ENCODE data around the gene CHDH.
A peak's percentile ranks its signal among the peaks of the same experiment; 100 is the strongest.

Gene CHDH

DNA sequence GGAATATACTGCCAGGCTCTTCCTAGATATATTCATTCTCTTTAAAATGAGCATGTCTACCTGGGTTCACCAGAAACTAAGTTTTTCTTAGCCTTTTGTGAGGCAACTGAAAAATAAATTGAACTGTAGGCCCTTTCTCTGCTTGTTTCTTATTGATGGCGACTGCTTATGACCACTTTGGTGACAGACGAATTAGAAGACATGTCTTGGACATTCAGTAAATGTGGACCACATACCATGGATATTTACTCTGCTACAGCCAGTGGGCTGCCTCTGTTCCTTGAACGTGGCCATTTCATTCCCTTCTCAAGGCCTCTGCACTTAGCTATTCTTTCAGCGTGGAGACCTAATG lies 46.0 kb upstream of the CHDH start (continued):
- TF ChIP-seq ZNF488 (tag by site-specific recombination; IDR thresholded peaks at IDR 0.05) = no peak

DNA sequence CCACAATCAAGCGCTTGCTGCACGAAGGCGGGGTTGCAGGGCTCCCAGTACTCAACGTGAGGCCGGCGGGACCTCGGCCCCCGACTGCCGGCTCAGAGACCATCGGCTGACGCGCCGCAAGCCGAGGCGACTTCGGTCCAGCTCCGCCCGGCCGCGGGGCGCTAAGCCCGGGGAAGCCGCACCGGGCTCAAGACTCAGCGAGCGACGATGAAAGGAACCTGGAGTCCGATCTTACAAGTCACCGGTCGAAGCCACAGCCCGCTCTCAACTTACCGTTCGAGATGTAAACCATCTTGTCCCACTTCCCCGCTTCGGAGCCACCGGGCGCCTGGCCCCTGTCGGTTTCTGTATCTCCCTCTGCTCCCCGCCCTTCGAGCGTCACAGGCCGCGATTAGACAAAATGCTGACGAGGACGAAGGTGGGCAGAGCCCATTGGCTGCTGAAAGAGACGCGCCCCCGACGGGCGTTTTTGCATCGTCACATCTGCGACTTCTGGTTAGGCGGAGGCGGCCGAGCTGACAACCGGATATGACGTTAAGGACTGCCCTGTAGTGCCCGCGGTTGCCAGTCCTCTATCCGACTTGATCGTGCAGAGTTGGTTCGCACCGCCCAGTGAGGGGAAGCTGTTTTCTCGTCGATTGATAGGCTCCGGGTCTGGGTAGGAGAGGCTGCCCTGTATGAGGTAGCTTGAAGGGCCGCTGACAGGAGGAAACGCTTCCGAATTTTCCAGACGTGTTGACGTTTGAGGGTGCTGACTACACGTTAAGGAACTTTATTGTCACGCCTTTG lies 45.5 kb upstream of the CHDH start, which contains the start of gene SELENOK:
Gene SELENOK, minus strand, starts transcription at position 363 of the 789 bp plus-strand sequence.
- peak within 1 kb of the TSS; percentile 51 for H3K27ac ChIP-seq (ENCODE audit: extremely low read depth, low read depth, low read length)
- CTCF ChIA-PET = interaction anchor here (0.7 kb wide), 1 partner anchor 1151 kb away, joined by 3 read pairs; no protein-coding TSS in a partner anchor
- POLR2A ChIA-PET = interaction anchor here (0.5 to 1.5 kb wide), 5 partner anchors 15 to 1188 kb away, joined by 3 to 7 read pairs (median 3); no protein-coding TSS in a partner anchor
- no peaks in the 10 kb centered on the region for H3K9me3 ChIP-seq (ENCODE audit: control insufficient read depth, insufficient read depth, low read depth, low read length)
- peak within 1 kb of the TSS; percentile 98 for H3K4me3 ChIP-seq (ENCODE audit: low read depth, low read length)
- peaks cover 0 to 19% of the 10 kb centered on the region in 2 experiments; a peak in 1 of 3 replicates for H3K36me3 ChIP-seq (ENCODE audit: control insufficient read depth in 2 of 2, insufficient read depth in 1 of 2, low read length in 2 of 2)
- H3K4me1 ChIP-seq (ENCODE audit: control insufficient read depth, insufficient read depth, low read length) = no peaks in the 10 kb centered on the region
- peak; percentile 30; the same call in 1 of the 2 replicates for TF ChIP-seq ZBTB48 (tag by site-specific recombination; IDR thresholded peaks at IDR 0.05)
- no peak for TF ChIP-seq ZFP69B (tag by site-specific recombination; IDR thresholded peaks at IDR 0.05)
- TF ChIP-seq ZNF302 (tag by site-specific recombination; IDR thresholded peaks at IDR 0.05; ENCODE audit: low read depth) = no peak
- TF ChIP-seq, protein P1, sequence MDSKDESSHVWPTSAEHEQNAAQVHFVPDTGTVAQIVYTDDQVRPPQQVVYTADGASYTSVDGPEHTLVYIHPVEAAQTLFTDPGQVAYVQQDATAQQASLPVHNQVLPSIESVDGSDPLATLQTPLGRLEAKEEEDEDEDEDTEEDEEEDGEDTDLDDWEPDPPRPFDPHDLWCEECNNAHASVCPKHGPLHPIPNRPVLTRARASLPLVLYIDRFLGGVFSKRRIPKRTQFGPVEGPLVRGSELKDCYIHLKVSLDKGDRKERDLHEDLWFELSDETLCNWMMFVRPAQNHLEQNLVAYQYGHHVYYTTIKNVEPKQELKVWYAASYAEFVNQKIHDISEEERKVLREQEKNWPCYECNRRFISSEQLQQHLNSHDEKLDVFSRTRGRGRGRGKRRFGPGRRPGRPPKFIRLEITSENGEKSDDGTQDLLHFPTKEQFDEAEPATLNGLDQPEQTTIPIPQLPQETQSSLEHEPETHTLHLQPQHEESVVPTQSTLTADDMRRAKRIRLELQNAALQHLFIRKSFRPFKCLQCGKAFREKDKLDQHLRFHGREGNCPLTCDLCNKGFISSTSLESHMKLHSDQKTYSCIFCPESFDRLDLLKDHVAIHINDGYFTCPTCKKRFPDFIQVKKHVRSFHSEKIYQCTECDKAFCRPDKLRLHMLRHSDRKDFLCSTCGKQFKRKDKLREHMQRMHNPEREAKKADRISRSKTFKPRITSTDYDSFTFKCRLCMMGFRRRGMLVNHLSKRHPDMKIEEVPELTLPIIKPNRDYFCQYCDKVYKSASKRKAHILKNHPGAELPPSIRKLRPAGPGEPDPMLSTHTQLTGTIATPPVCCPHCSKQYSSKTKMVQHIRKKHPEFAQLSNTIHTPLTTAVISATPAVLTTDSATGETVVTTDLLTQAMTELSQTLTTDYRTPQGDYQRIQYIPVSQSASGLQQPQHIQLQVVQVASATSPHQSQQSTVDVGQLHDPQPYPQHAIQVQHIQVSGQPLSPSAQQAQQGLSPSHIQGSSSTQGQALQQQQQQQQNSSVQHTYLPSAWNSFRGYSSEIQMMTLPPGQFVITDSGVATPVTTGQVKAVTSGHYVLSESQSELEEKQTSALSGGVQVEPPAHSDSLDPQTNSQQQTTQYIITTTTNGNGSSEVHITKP (tag by site-specific recombination; IDR thresholded peaks at IDR 0.05) = peak; percentile 79
- TF ChIP-seq SP2 (tag by site-specific recombination; IDR thresholded peaks at IDR 0.05) = peak; percentile 97
- TF ChIP-seq, protein P2, sequence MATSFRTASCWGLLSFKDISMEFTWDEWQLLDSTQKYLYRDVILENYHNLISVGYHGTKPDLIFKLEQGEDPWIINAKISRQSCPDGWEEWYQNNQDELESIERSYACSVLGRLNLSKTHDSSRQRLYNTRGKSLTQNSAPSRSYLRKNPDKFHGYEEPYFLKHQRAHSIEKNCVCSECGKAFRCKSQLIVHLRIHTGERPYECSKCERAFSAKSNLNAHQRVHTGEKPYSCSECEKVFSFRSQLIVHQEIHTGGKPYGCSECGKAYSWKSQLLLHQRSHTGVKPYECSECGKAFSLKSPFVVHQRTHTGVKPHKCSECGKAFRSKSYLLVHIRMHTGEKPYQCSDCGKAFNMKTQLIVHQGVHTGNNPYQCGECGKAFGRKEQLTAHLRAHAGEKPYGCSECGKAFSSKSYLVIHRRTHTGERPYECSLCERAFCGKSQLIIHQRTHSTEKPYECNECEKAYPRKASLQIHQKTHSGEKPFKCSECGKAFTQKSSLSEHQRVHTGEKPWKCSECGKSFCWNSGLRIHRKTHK (tag by site-specific recombination; IDR thresholded peaks at IDR 0.05) = no peak
- peak; percentile 99 for TF ChIP-seq ZBTB21 (tag by site-specific recombination; IDR thresholded peaks at IDR 0.05)
- TF ChIP-seq OSR2 (tag by site-specific recombination; IDR thresholded peaks at IDR 0.05) = peak; percentile 56
- TF ChIP-seq ZFHX2 (tag by site-specific recombination; conservative IDR thresholded peaks at IDR 0.05) = peak; percentile 34; the same call in 1 of the 2 replicates
- TF ChIP-seq, protein P3, sequence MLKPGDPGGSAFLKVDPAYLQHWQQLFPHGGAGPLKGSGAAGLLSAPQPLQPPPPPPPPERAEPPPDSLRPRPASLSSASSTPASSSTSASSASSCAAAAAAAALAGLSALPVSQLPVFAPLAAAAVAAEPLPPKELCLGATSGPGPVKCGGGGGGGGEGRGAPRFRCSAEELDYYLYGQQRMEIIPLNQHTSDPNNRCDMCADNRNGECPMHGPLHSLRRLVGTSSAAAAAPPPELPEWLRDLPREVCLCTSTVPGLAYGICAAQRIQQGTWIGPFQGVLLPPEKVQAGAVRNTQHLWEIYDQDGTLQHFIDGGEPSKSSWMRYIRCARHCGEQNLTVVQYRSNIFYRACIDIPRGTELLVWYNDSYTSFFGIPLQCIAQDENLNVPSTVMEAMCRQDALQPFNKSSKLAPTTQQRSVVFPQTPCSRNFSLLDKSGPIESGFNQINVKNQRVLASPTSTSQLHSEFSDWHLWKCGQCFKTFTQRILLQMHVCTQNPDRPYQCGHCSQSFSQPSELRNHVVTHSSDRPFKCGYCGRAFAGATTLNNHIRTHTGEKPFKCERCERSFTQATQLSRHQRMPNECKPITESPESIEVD (tag by site-specific recombination; IDR thresholded peaks at IDR 0.05) = no peak
- no peak for TF ChIP-seq ZNF121 (tag by site-specific recombination; IDR thresholded peaks at IDR 0.05)
- TF ChIP-seq, protein P4, sequence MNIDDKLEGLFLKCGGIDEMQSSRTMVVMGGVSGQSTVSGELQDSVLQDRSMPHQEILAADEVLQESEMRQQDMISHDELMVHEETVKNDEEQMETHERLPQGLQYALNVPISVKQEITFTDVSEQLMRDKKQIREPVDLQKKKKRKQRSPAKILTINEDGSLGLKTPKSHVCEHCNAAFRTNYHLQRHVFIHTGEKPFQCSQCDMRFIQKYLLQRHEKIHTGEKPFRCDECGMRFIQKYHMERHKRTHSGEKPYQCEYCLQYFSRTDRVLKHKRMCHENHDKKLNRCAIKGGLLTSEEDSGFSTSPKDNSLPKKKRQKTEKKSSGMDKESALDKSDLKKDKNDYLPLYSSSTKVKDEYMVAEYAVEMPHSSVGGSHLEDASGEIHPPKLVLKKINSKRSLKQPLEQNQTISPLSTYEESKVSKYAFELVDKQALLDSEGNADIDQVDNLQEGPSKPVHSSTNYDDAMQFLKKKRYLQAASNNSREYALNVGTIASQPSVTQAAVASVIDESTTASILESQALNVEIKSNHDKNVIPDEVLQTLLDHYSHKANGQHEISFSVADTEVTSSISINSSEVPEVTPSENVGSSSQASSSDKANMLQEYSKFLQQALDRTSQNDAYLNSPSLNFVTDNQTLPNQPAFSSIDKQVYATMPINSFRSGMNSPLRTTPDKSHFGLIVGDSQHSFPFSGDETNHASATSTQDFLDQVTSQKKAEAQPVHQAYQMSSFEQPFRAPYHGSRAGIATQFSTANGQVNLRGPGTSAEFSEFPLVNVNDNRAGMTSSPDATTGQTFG (tag by site-specific recombination; IDR thresholded peaks at IDR 0.05; ENCODE audit: borderline replicate concordance) = no peak
- TF ChIP-seq, protein P5, sequence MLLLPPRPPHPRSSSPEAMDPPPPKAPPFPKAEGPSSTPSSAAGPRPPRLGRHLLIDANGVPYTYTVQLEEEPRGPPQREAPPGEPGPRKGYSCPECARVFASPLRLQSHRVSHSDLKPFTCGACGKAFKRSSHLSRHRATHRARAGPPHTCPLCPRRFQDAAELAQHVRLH (tag by site-specific recombination; IDR thresholded peaks at IDR 0.05) = peak; percentile 96
- TF ChIP-seq ZNF23 (tag by site-specific recombination; IDR thresholded peaks at IDR 0.05; ENCODE audit: borderline replicate concordance) = no peak
- TF ChIP-seq MEIS1 (CRISPR knock-in tag; IDR thresholded peaks at IDR 0.05; ENCODE audit: borderline replicate concordance) = no peak
- peak; percentile 86 for TF ChIP-seq SP3 (tag by site-specific recombination; IDR thresholded peaks at IDR 0.05)
- TF ChIP-seq ZNF138 (tag by site-specific recombination; IDR thresholded peaks at IDR 0.05; ENCODE audit: borderline replicate concordance) = no peak
- TF ChIP-seq EGR2 (tag by site-specific recombination; IDR thresholded peaks at IDR 0.05; ENCODE audit: low read depth) = 0 out of 2 replicates have a peak, but pooled peaks have one; percentile 39
- no peak for TF ChIP-seq ZNF670 (tag by site-specific recombination; IDR thresholded peaks at IDR 0.05; ENCODE audit: low read depth)

Data from HEK293 (cell line).